ENCODE measurements around the gene RDH13. TPM values are rescaled to one million over a fixed set of nuclear protein-coding genes. Genes with fewer than 3 reads are reported as not detected.

The RDH13 gene
- total RNA-seq, 1 donor from 2014 or later = 26.0 TPM

- Histone ChIP-seq H3K4me1 (no peaks in the 10 kb centered on the region), H3K36me3 (peaks cover 91% of the 10 kb centered on the region), H3K27me3 (ENCODE audit: low read depth) (no peaks in the 10 kb centered on the region), H3K9me3 (no peaks in the 10 kb centered on the region), H3K27ac (no peak overlapping the region), H3K4me3 (no peak overlapping the region)
- ATAC-seq (no peak), DNase-seq (no peak)
- intact Hi-C loops (cut with DNase I) = no loop called here
- no peak for TF ChIP-seq CTCF (IDR thresholded peaks at IDR 0.05)
Observed at GRCh38 chr19:55050749-55051532, 12.0 kb downstream of the RDH13 start.

GRCh38 chr19:55048446-55048845 is 14.5 kb downstream of the RDH13 start:
- Histone ChIP-seq H3K9me3 (no peaks in the 10 kb centered on the region), H3K4me3 (no peak overlapping the region), H3K4me1 (no peaks in the 10 kb centered on the region), H3K27me3 (ENCODE audit: low read depth) (no peaks in the 10 kb centered on the region), H3K36me3 (peaks cover 91% of the 10 kb centered on the region), H3K27ac (no peak overlapping the region)
- no peak for ATAC-seq
- intact Hi-C loops (cut with DNase I) = no loop called here
- DNase-seq = no peak
- no peak for TF ChIP-seq CTCF (IDR thresholded peaks at IDR 0.05)

GRCh38 chr19:55047951-55048350 is 15.0 kb downstream of the RDH13 start:
- TF ChIP-seq CTCF (IDR thresholded peaks at IDR 0.05) = no peak
- intact Hi-C loops (cut with DNase I) = no loop called here
- Histone ChIP-seq H3K4me3 (no peak overlapping the region), H3K36me3 (peaks cover 91% of the 10 kb centered on the region), H3K4me1 (no peaks in the 10 kb centered on the region), H3K27me3 (ENCODE audit: low read depth) (no peaks in the 10 kb centered on the region), H3K27ac (no peak overlapping the region), H3K9me3 (no peaks in the 10 kb centered on the region)
- ATAC-seq (no peak), DNase-seq (no peak)

GRCh38 chr19:55046975-55047622 is 15.8 kb downstream of the RDH13 start:
- no peak for ATAC-seq
- intact Hi-C loops (cut with DNase I) = no loop called here
- no peak for DNase-seq
- Histone ChIP-seq H3K36me3 (peaks cover 92% of the 10 kb centered on the region), H3K4me3 (no peak overlapping the region), H3K27me3 (ENCODE audit: low read depth) (no peaks in the 10 kb centered on the region), H3K9me3 (no peaks in the 10 kb centered on the region), H3K27ac (no peak overlapping the region), H3K4me1 (no peaks in the 10 kb centered on the region)
- TF ChIP-seq CTCF (IDR thresholded peaks at IDR 0.05) = no peak

- no peaks in the 10 kb centered on the region for H3K27me3 ChIP-seq (ENCODE audit: low read depth)
- no peaks in the 10 kb centered on the region for H3K4me1 ChIP-seq
- H3K4me3 ChIP-seq = no peak overlapping the region
- DNase-seq (no peak), ATAC-seq (peak in 1 of 2 donors; percentile 24)
- intact Hi-C loops (cut with DNase I) = no loop called here
- H3K36me3 ChIP-seq = peaks cover 78% of the 10 kb centered on the region
- no peaks in the 10 kb centered on the region for H3K9me3 ChIP-seq
- no peak overlapping the region for H3K27ac ChIP-seq
- no peak for TF ChIP-seq CTCF (IDR thresholded peaks at IDR 0.05)
Observed at GRCh38 chr19:55044771-55045716, 17.9 kb downstream of the RDH13 start.

All from lower lobe of right lung (tissue), 2 donors.